OCI-LY3 (cell line): Measurements from ENCODE around the gene RTF1.

Experiments used
- H2AFZ ChIP-seq: fragments of 200-600, 300-600 bp; shearing (Covaris generic); 2 replicates; pipeline ENCODE4 v1.6.0; 2014; ENCODE audit warnings: antibody characterized with exemption, low read depth, low read length
- H3K27ac ChIP-seq: fragments of 200-600, 300-600 bp; sonication (generic); 2 replicates; pipeline ENCODE4 v1.5.1; 2014; ENCODE audit warnings: mild to moderate bottlenecking, low read length, moderate library complexity, mixed read lengths
- H3K27me3 ChIP-seq: fragments of 200-600, 300-600 bp; sonication (generic); 2 replicates; pipeline ENCODE4 v1.6.1; 2014; ENCODE audit warnings: low read depth, low read length, mixed read lengths
- H3K36me3 ChIP-seq: fragments of 200-600, 300-600 bp; sonication (generic); replicated peaks from 2 replicates; pipeline ENCODE3; 2014; ENCODE audit warnings: low read depth, low read length, mixed read lengths
- H3K4me1 ChIP-seq: fragments of 300-600, 200-600 bp; sonication (generic); 2 replicates; pipeline ENCODE4 v1.6.1; 2014; ENCODE audit warnings: low read length, mixed read lengths
- H3K4me2 ChIP-seq: fragments of 200-600, 300-600 bp; sonication (generic); 2 replicates; pipeline ENCODE4 v1.6.1; 2014; ENCODE audit warnings: low read length, mixed read lengths
- H3K4me3 ChIP-seq: fragments of 300-600, 200-600 bp; sonication (generic); 2 replicates; pipeline ENCODE4 v1.5.1; 2014; ENCODE audit warnings: antibody characterized with exemption, mild to moderate bottlenecking, low read length, moderate library complexity
- H3K79me2 ChIP-seq: fragments of 300-600, 200-600 bp; shearing (Covaris generic); 2 replicates; pipeline ENCODE4 v1.6.1; 2014; ENCODE audit warnings: mild to moderate bottlenecking, low read length, mixed read lengths
- H3K9ac ChIP-seq: fragments of 300-600, 200-600 bp; shearing (Covaris generic); 2 replicates; pipeline ENCODE4 v1.6.0; 2014; ENCODE audit warnings: mild to moderate bottlenecking, low read length, moderate library complexity
- H3K9me3 ChIP-seq: fragments of 200-600, 300-600 bp; shearing (Covaris generic); 2 replicates; pipeline ENCODE4 v1.6.1; 2014; ENCODE audit warnings: low read length, mixed read lengths; ENCODE audit not compliant: insufficient read depth
- H4K20me1 ChIP-seq: fragments of 200-600, 300-600 bp; sonication (generic); 2 replicates; pipeline ENCODE4 v1.6.1; 2016; ENCODE audit warnings: low read length, mixed read lengths; ENCODE audit not compliant: insufficient read depth
- CTCF ChIP-seq: fragments of 200-600, 300-600 bp; sonication (generic); IDR thresholded peaks from 2 replicates; pipeline ENCODE4 v1.5.1; 2014; ENCODE audit warnings: antibody characterized with exemption, low read length, low read depth
- EZH2phosphoT487 ChIP-seq: fragments of 200-600 bp; shearing (Covaris generic); IDR thresholded peaks from 2 replicates; pipeline ENCODE4 v1.6.1; 2018; ENCODE audit warnings: antibody characterized with exemption, mixed run types, low read depth

Gene RTF1

GRCh38 chr15:41505776-41506175 lies 88.9 kb downstream of the RTF1 start:
- no peak overlapping the region for H3K27ac ChIP-seq
- peaks cover 2% of the 10 kb centered on the region; the same call in 1 of the 2 replicates for H3K4me1 ChIP-seq
- no peaks in the 10 kb centered on the region for H3K27me3 ChIP-seq
- no peaks in the 10 kb centered on the region for H3K9me3 ChIP-seq
- H2AFZ ChIP-seq = no peak overlapping the region
- no peaks in the 10 kb centered on the region for H3K36me3 ChIP-seq
- H3K4me3 ChIP-seq = no peak overlapping the region
- H4K20me1 ChIP-seq = no peaks in the 10 kb centered on the region
- no peaks in the 10 kb centered on the region for H3K79me2 ChIP-seq
- no peak overlapping the region for H3K4me2 ChIP-seq
- no peak overlapping the region for H3K9ac ChIP-seq
- TF ChIP-seq EZH2phosphoT487 (no peak), CTCF (no peak)

- no peak overlapping the region for H3K4me2 ChIP-seq
- no peak for TF ChIP-seq EZH2phosphoT487
- no peaks in the 10 kb centered on the region for H4K20me1 ChIP-seq
These were observed 90.0 kb downstream of the RTF1 start for GRCh38 chr15:41506796-41507341.

GRCh38 chr15:41507820-41508290 lies 91.0 kb downstream of the RTF1 start:
- Histone ChIP-seq H4K20me1 (no peaks in the 10 kb centered on the region), H3K27ac (no peak overlapping the region), H3K9me3 (no peaks in the 10 kb centered on the region), H3K4me1 (peaks cover 2% of the 10 kb centered on the region; the same call in 1 of the 2 replicates), H2AFZ (no peak overlapping the region), H3K27me3 (no peaks in the 10 kb centered on the region), H3K79me2 (no peaks in the 10 kb centered on the region), H3K4me3 (no peak overlapping the region), H3K36me3 (no peaks in the 10 kb centered on the region), H3K9ac (no peak overlapping the region), H3K4me2 (no peak overlapping the region)
- no peak for TF ChIP-seq EZH2phosphoT487
- TF ChIP-seq CTCF = no peak

More at GRCh38 chr15:41506796-41507341, 90.0 kb downstream of the RTF1 start:
- H3K79me2 ChIP-seq = no peaks in the 10 kb centered on the region
- no peaks in the 10 kb centered on the region for H3K27me3 ChIP-seq
- H3K4me1 ChIP-seq = peaks cover 2% of the 10 kb centered on the region; the same call in 1 of the 2 replicates
- no peak overlapping the region for H3K27ac ChIP-seq
- no peak overlapping the region for H3K9ac ChIP-seq
- no peak overlapping the region for H3K4me3 ChIP-seq
- no peak overlapping the region for H2AFZ ChIP-seq
- H3K9me3 ChIP-seq = no peaks in the 10 kb centered on the region
- no peaks in the 10 kb centered on the region for H3K36me3 ChIP-seq

GRCh38 chr15:41510728-41511127 lies 93.8 kb downstream of the RTF1 start:
- Histone ChIP-seq H3K27ac (no peak overlapping the region), H3K27me3 (no peaks in the 10 kb centered on the region), H3K79me2 (no peaks in the 10 kb centered on the region), H3K9me3 (no peaks in the 10 kb centered on the region), H3K4me3 (no peak overlapping the region), H2AFZ (no peak overlapping the region), H4K20me1 (no peaks in the 10 kb centered on the region), H3K4me1 (peaks cover 2% of the 10 kb centered on the region; the same call in 1 of the 2 replicates), H3K9ac (no peak overlapping the region), H3K4me2 (no peak overlapping the region), H3K36me3 (no peaks in the 10 kb centered on the region)
- no peak for TF ChIP-seq CTCF
- no peak for TF ChIP-seq EZH2phosphoT487
